Measurements from ENCODE around the gene ARL3. TPM values are rescaled to one million over a fixed set of nuclear protein-coding genes. Genes with fewer than 3 reads are reported as not detected.

Gene ARL3
- total and polyA plus RNA-seq, 2 of the 4 experiments (the other 2 are of a cell fraction): 5.0 to 14.3 TPM

GRCh38 chr10:102657451-102657850, 56.7 kb downstream of the ARL3 start:
- no peak overlapping the region for H3K4ac ChIP-seq (ENCODE audit: low read depth, low read length)
- no peak overlapping the region for H4K91ac ChIP-seq (ENCODE audit: insufficient read depth, low read depth, low read length)
- no peak overlapping the region for H3K9ac ChIP-seq (ENCODE audit: low read depth, low read length)
- no peak overlapping the region for H3K18ac ChIP-seq (ENCODE audit: low read depth, low read length)
- CTCF ChIA-PET: no interaction called here
- no peak overlapping the region for H3K23ac ChIP-seq (ENCODE audit: low read depth, low read length)
- no peak overlapping the region for H3K4me2 ChIP-seq (ENCODE audit: low read depth, low read length)
- no peak overlapping the region for H3K4me3 ChIP-seq (ENCODE audit: insufficient read depth, low read depth, low read length)
- peaks cover 10 to 78% of the 10 kb centered on the region in 2 experiments for H3K79me1 ChIP-seq (ENCODE audit: low read depth in 1 of 2, low read length in 2 of 2)
- TF ChIP-seq CEBPB (IDR thresholded peaks at IDR 0.05; ENCODE audit: low read depth, low read length) (no peak), RAD21 (IDR thresholded peaks at IDR 0.05; ENCODE audit: low read length) (no peak), FOS (IDR thresholded peaks at IDR 0.05; ENCODE audit: low read depth, low read length) (no peak), MAZ (IDR thresholded peaks at IDR 0.05; ENCODE audit: borderline replicate concordance, low read depth, low read length) (no peak), RCOR1 (IDR thresholded peaks at IDR 0.05; ENCODE audit: insufficient replicate concordance, low read length) (no peak), ELK1 (IDR thresholded peaks at IDR 0.05; ENCODE audit: borderline replicate concordance, low read depth, low read length) (no peak), NFE2L2 (IDR thresholded peaks at IDR 0.05; ENCODE audit: low read depth, low read length) (no peak), USF2 (IDR thresholded peaks at IDR 0.05; ENCODE audit: low read depth, low read length) (no peak), BHLHE40 (IDR thresholded peaks at IDR 0.05; ENCODE audit: low read depth, low read length) (no peak), RFX5 (IDR thresholded peaks at IDR 0.05; ENCODE audit: low read depth, low read length) (no peak), CTCF (conservative IDR thresholded peaks at IDR 0.05; ENCODE audit: low read depth, low read length) (no peak), CHD1 (IDR thresholded peaks at IDR 0.05; ENCODE audit: low read depth, low read length) (no peak), SMC3 (IDR thresholded peaks at IDR 0.05; ENCODE audit: low read depth, low read length) (no peak), MXI1 (IDR thresholded peaks at IDR 0.05; ENCODE audit: borderline replicate concordance, low read depth, low read length) (no peak), MAFK (IDR thresholded peaks at IDR 0.05; ENCODE audit: low read depth, low read length) (no peak), POLR2A (IDR thresholded peaks at IDR 0.05; ENCODE audit: low read depth, low read length) (no peak)
- no peaks in the 10 kb centered on the region for H3K9me3 ChIP-seq (ENCODE audit: control insufficient read depth, insufficient read depth, low read length)
- DNase-seq (no peak), ATAC-seq (ENCODE audit: low read depth) (no peak)
- dilution Hi-C loops (cut with HindIII; ENCODE audit: low sequenced_read_pairs, unreplicated experiment): no loop called here
- H2AFZ ChIP-seq (replicated peaks; ENCODE audit: low read length, poor library complexity): no peak overlapping the region
- H3K9me1 ChIP-seq (ENCODE audit: insufficient read depth, low read length): peaks cover 27% of the 10 kb centered on the region
- intact Hi-C loops (cut with micrococcal nuclease): no loop called here
- no peak overlapping the region for H3K56ac ChIP-seq (ENCODE audit: extremely low read depth, insufficient read depth, low read length)
- peaks cover 77% of the 10 kb centered on the region for H4K20me1 ChIP-seq (ENCODE audit: insufficient read depth, low read length)
- WGBS, 2 experiments (ENCODE audit: extremely low coverage in 2 of 2, insufficient read length in 1 of 2): no CpG with 5 or more reads among the region's 11 CpGs
- POLR2A ChIA-PET (ENCODE audit: unreplicated experiment): no interaction called here
- H2BK120ac ChIP-seq (ENCODE audit: low read depth, low read length): no peak overlapping the region
- H2BK15ac ChIP-seq (ENCODE audit: low read depth, low read length): no peak overlapping the region
- H3K27me3 ChIP-seq (ENCODE audit: control insufficient read depth, insufficient read depth, low read length): no peaks in the 10 kb centered on the region
- H2AK5ac ChIP-seq (ENCODE audit: low read depth, low read length): no peak overlapping the region
- in situ Hi-C loops (cut with MboI; ENCODE audit: low sequenced_read_pairs): no loop called here
- H3K4me1 ChIP-seq (ENCODE audit: control insufficient read depth, insufficient read depth, low read length): peaks cover 16% of the 10 kb centered on the region
- no TSS peak for BruUV-seq (replicated peaks)
- H3K14ac ChIP-seq (replicated peaks; ENCODE audit: low read depth, low read length): no peak overlapping the region
- H2AK9ac ChIP-seq (replicated peaks; ENCODE audit: low read depth, low read length, poor library complexity): no peak overlapping the region
- H2BK5ac ChIP-seq (ENCODE audit: low read depth, low read length, poor library complexity, severe bottlenecking): no peak overlapping the region
- H3K36me3 ChIP-seq (ENCODE audit: control insufficient read depth, insufficient read depth, low read length): peaks cover 56% of the 10 kb centered on the region
- H2BK20ac ChIP-seq (ENCODE audit: low read depth, low read length): no peak overlapping the region
- no peak overlapping the region for H4K5ac ChIP-seq (ENCODE audit: low read depth, low read length)
- H4K8ac ChIP-seq (ENCODE audit: low read depth in 2 of 2, low read length in 2 of 2): no peak overlapping the region
- no peak overlapping the region for H3K27ac ChIP-seq (ENCODE audit: insufficient read depth, low read length)

Measured in IMR-90 (cell line).